Measurements from ENCODE around the gene SAYSD1. TPM values are rescaled to one million over a fixed set of nuclear protein-coding genes. Genes with fewer than 3 reads are reported as not detected.

The SAYSD1 gene
- polyA plus RNA-seq, 3 donors, result 4.3 to 15.5 (median 12.0) TPM

- no peak for TF ChIP-seq CTCF (IDR thresholded peaks at IDR 0.05)
- Histone ChIP-seq H3K9me3 (replicated peaks in 1 of 2; ENCODE audit: control insufficient read depth in 1 of 2, insufficient read depth in 1 of 2, low read length in 2 of 2) (no peaks in the 10 kb centered on the region), H3K27me3 (ENCODE audit: control insufficient read depth in 2 of 2, insufficient read depth in 2 of 2, low read length in 2 of 2) (no peaks in the 10 kb centered on the region), H2AFZ (ENCODE audit: insufficient read depth, low read depth, low read length, poor library complexity, severe bottlenecking) (peak overlapping the region; percentile 46), H3K9ac (ENCODE audit: insufficient read depth, low read length, poor library complexity, severe bottlenecking) (no peak overlapping the region), H3K4me1 (ENCODE audit: control insufficient read depth in 1 of 2, insufficient read depth in 2 of 2, low read length in 2 of 2) (no peaks in the 10 kb centered on the region), H3K27ac (ENCODE audit: low read depth in 1 of 2, low read length in 2 of 2) (no peak overlapping the region), H3K4me2 (replicated peaks; ENCODE audit: extremely low read depth, low read length, poor library complexity, severe bottlenecking) (peak overlapping the region; percentile 52), H3K36me3 (replicated peaks in 1 of 2; ENCODE audit: control insufficient read depth in 1 of 2, insufficient read depth in 2 of 2, low read length in 2 of 2) (no peaks in the 10 kb centered on the region), H3K4me3 (replicated peaks in 1 of 3; ENCODE audit: low read depth in 2 of 3, low read length in 3 of 3) (peak overlapping the region in 1 of 3 experiments; percentile 49), H4K20me1 (ENCODE audit: insufficient read depth, low read length) (no peaks in the 10 kb centered on the region), H3K79me2 (ENCODE audit: insufficient read depth, low read length) (no peaks in the 10 kb centered on the region)
- Mint-ChIP-seq H3K4me3 (peak overlapping the region in 1 of 2 donors; percentile 67), H3K9me3 (peaks cover 0 to 17% (median 1%) of the 10 kb centered on the region in 7 donors), H3K27ac (no peak overlapping the region), H3K27me3 (ENCODE audit: low read depth in 3 of 3) (peaks cover 8 to 23% (median 9%) of the 10 kb centered on the region in 3 donors), H3K36me3 (no peaks in the 10 kb centered on the region), H3K4me1 (no peaks in the 10 kb centered on the region)
- intact Hi-C loops (cut with micrococcal nuclease), result no loop called here
- 38% methylated on average over 5 of the region's 13 CpGs for WGBS (ENCODE audit: insufficient coverage)
- peak in 1 of 3 donors; percentile 6 for DNase-seq
These were observed 28.4 kb upstream of the SAYSD1 start for GRCh38 chr6:39143238-39143930.

- no peaks in the 10 kb centered on the region for H3K9me3 ChIP-seq (replicated peaks in 1 of 2; ENCODE audit: control insufficient read depth in 1 of 2, insufficient read depth in 1 of 2, low read length in 2 of 2)
- no peak overlapping the region for H2AFZ ChIP-seq (ENCODE audit: insufficient read depth, low read depth, low read length, poor library complexity, severe bottlenecking)
- no peak overlapping the region for H3K4me2 ChIP-seq (replicated peaks; ENCODE audit: extremely low read depth, low read length, poor library complexity, severe bottlenecking)
- H3K4me1 Mint-ChIP-seq, result no peaks in the 10 kb centered on the region
- H3K4me3 Mint-ChIP-seq, result peak overlapping the region in 1 of 2 donors; percentile 6
- H3K9me3 Mint-ChIP-seq, result peaks cover 0 to 19% (median 1%) of the 10 kb centered on the region in 7 donors
- no peak overlapping the region for H3K4me3 ChIP-seq (replicated peaks in 1 of 3; ENCODE audit: low read depth in 2 of 3, low read length in 3 of 3)
- no peaks in the 10 kb centered on the region for H3K36me3 ChIP-seq (replicated peaks in 1 of 2; ENCODE audit: control insufficient read depth in 1 of 2, insufficient read depth in 2 of 2, low read length in 2 of 2)
- no peak for TF ChIP-seq CTCF (IDR thresholded peaks at IDR 0.05)
- H3K27me3 Mint-ChIP-seq (ENCODE audit: low read depth in 3 of 3), result peaks cover 7 to 22% (median 10%) of the 10 kb centered on the region in 3 donors
- no peaks in the 10 kb centered on the region for H3K79me2 ChIP-seq (ENCODE audit: insufficient read depth, low read length)
- WGBS (ENCODE audit: insufficient coverage), result 40% methylated on average over 7 of the region's 7 CpGs
- no peak overlapping the region for H3K27ac ChIP-seq (ENCODE audit: low read depth in 1 of 2, low read length in 2 of 2)
- intact Hi-C loops (cut with micrococcal nuclease), result no loop called here
- no peak overlapping the region for H3K27ac Mint-ChIP-seq
- no peak for DNase-seq
- H4K20me1 ChIP-seq (ENCODE audit: insufficient read depth, low read length), result no peaks in the 10 kb centered on the region
- H3K9ac ChIP-seq (ENCODE audit: insufficient read depth, low read length, poor library complexity, severe bottlenecking), result no peak overlapping the region
- H3K27me3 ChIP-seq (ENCODE audit: control insufficient read depth in 2 of 2, insufficient read depth in 2 of 2, low read length in 2 of 2), result peaks cover 0 to 2% of the 10 kb centered on the region in 2 donors
- no peaks in the 10 kb centered on the region for H3K36me3 Mint-ChIP-seq
- H3K4me1 ChIP-seq (ENCODE audit: control insufficient read depth in 1 of 2, insufficient read depth in 2 of 2, low read length in 2 of 2), result no peaks in the 10 kb centered on the region
These were observed 25.7 kb upstream of the SAYSD1 start for GRCh38 chr6:39140556-39141167.

All from CD14-positive monocyte (primary cell).